Right atrium auricular region (tissue), 2 donors: ENCODE results near the gene CLEC16A. TPM values are rescaled to one million over a fixed set of nuclear protein-coding genes. Genes with fewer than 3 reads are reported as not detected.

Source experiments
- DNase-seq: peaks from one replicate; pipeline ENCODE4 v3.0.0-alpha.2; 2019; ENCODE audit warnings: low spot score
- H3K27ac ChIP-seq, 2 donors: fragments of 200-600 bp; sonication (generic); 1 replicate in 1 of 2; 2 replicates in 1 of 2; pipeline ENCODE4 v1.5.1; 2016 to 2019
- H3K27me3 ChIP-seq, 2 donors: fragments of 200-600 bp; sonication (generic); one replicate each; pipeline versions ENCODE4 v1.5.1 to v1.6.0; 2017 to 2019
- H3K36me3 ChIP-seq: fragments of 200-600 bp; sonication (generic); one replicate; pipeline ENCODE4 v1.5.1; 2016
- H3K4me1 ChIP-seq, 2 donors: fragments of 200-600 bp; sonication (generic); one replicate each; pipeline versions ENCODE4 v1.5.1 to v1.6.0; 2017 to 2019
- H3K4me3 ChIP-seq, 2 donors: fragments of 200-600 bp; sonication (generic); 1 replicate in 1 of 2; 2 replicates in 1 of 2; pipeline ENCODE4 v1.5.1; 2017 to 2019; ENCODE audit warnings: mild to moderate bottlenecking in 1 of 2, moderate library complexity in 1 of 2
- H3K9me3 ChIP-seq, 2 donors: fragments of 200-600 bp; sonication (generic); one replicate each; pipeline ENCODE4 v1.5.1; 2019
- CTCF ChIP-seq, 2 donors: fragments of 200-600 bp; sonication (generic); IDR thresholded peaks; one replicate each; pipeline ENCODE4 v1.5.1; 2019; ENCODE audit warnings: antibody characterized with exemption in 2 of 2
- total RNA-seq, 2 donors: library from RNA; depleted of rRNA; stranded (reverse); fragments of >200 nt; gene quantifications; one replicate each; pipeline ENCODE4 v1.1.0, GENCODE V29; 2016

CLEC16A gene
- total RNA-seq, 2 donors from 2014 or later, result 24.1 to 49.0 TPM

GRCh38 chr16:11231367-11231970, 287.1 kb downstream of the CLEC16A start:
- Histone ChIP-seq H3K27me3 (no peaks in the 10 kb centered on the region), H3K4me1 (peaks cover 0 to 15% of the 10 kb centered on the region in 2 donors), H3K4me3 (no peak overlapping the region), H3K27ac (no peak overlapping the region), H3K9me3 (no peaks in the 10 kb centered on the region), H3K36me3 (no peaks in the 10 kb centered on the region)
- TF ChIP-seq CTCF (IDR thresholded peaks at IDR 0.05), result no peak
- DNase-seq, result no peak

Other genes with a start within 250 kb of the CLEC16A start
- not detected for gene TEKT5, start 249.6 kb upstream of the CLEC16A start, total RNA-seq
- gene NUBP1, start 200.7 kb upstream of the CLEC16A start, total RNA-seq, result 10 to 100 TPM; 37.5 to 45.9 TPM
- gene TVP23A, start 125.8 kb upstream of the CLEC16A start, total RNA-seq, result under 1 TPM; 0.30 to 0.83 TPM
- 1 to 10 TPM; 3.2 to 3.4 TPM for gene CIITA, start 67.4 kb upstream of the CLEC16A start, total RNA-seq
- gene DEXI, start 2.1 kb upstream of the CLEC16A start, total RNA-seq, result 100 to 1,000 TPM; 129 to 164 TPM